ENCODE data around the gene GGTLC2.
"Not testable (repeated sequence)": the region's sequence is repeated elsewhere in the genome, so short reads cannot be mapped to it uniquely, and the experiment has no call there.

DNA sequence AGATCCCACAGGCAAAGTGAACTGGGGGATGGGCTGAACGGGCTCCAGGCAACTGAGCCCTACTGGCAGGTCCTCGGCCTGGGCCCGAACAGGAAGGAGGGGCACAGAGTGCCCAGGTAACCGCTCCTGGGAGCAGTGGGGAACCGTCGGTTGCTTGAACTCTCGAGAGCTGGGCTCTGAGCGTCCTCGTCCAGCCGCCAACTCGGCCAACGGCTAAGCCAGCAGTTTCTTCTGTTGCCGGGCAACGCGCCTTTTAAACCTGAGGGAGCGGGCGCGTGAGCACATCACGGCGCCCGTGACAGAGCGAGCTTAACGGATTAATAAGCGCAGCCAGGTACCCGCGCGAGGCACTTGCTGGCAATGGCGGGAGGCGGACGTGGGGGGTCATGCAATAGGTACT is at the start of gene GGTLC2:
- TF ChIP-seq, protein P1, sequence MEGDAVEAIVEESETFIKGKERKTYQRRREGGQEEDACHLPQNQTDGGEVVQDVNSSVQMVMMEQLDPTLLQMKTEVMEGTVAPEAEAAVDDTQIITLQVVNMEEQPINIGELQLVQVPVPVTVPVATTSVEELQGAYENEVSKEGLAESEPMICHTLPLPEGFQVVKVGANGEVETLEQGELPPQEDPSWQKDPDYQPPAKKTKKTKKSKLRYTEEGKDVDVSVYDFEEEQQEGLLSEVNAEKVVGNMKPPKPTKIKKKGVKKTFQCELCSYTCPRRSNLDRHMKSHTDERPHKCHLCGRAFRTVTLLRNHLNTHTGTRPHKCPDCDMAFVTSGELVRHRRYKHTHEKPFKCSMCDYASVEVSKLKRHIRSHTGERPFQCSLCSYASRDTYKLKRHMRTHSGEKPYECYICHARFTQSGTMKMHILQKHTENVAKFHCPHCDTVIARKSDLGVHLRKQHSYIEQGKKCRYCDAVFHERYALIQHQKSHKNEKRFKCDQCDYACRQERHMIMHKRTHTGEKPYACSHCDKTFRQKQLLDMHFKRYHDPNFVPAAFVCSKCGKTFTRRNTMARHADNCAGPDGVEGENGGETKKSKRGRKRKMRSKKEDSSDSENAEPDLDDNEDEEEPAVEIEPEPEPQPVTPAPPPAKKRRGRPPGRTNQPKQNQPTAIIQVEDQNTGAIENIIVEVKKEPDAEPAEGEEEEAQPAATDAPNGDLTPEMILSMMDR (conservative IDR thresholded peaks at IDR 0.05; ENCODE audit: low read depth, low read length), result not testable (repeated sequence)
- TF ChIP-seq EZH2 (IDR thresholded peaks at IDR 0.05; ENCODE audit: borderline replicate concordance, low read depth, low read length, poor library complexity, severe bottlenecking), result not testable (repeated sequence)

Measured in A673 (cell line).